H1 (cell line): ENCODE results near the gene SNAI1. TPM values are rescaled to one million over a fixed set of nuclear protein-coding genes. Genes with fewer than 3 reads are reported as not detected.

ENCODE experiments used
- CHD7 ChIP-seq: fragments of 300-600 bp; sonication (generic); IDR thresholded peaks from 2 replicates; pipeline ENCODE4 v1.7.1; 2012; ENCODE audit warnings: low read length, moderate library complexity, mild to moderate bottlenecking, inconsistent platforms; ENCODE audit not compliant: insufficient replicate concordance
- EZH2 ChIP-seq: fragments of 200-600 bp; sonication (generic); IDR thresholded peaks from 2 replicates; pipeline ENCODE4 v1.7.1; 2012; ENCODE audit warnings: low read depth, mild to moderate bottlenecking, moderate library complexity, low read length, inconsistent platforms; ENCODE audit not compliant: severe bottlenecking
- GTF2F1 ChIP-seq: IDR thresholded peaks from 2 replicates; pipeline ENCODE4 v1.6.1; 2012; ENCODE audit warnings: low read depth, low read length, improper control_type of control experiment, borderline replicate concordance
- KDM1A ChIP-seq: fragments of 200-600, 300-600 bp; sonication (generic); IDR thresholded peaks from 2 replicates; pipeline ENCODE4 v1.7.1; 2016; ENCODE audit warnings: mild to moderate bottlenecking, low read length, borderline replicate concordance
- PHF8 ChIP-seq: fragments of 200-600 bp; sonication (generic); conservative IDR thresholded peaks from 2 replicates; pipeline ENCODE4 v1.7.1; 2012; ENCODE audit warnings: low read depth, mild to moderate bottlenecking, inconsistent platforms, low read length, moderate library complexity
- RXRA ChIP-seq: IDR thresholded peaks from 2 replicates; pipeline ENCODE4 v1.6.1; 2011; ENCODE audit warnings: low read depth, mild to moderate bottlenecking, low read length, moderate library complexity; ENCODE audit not compliant: insufficient read depth
- SP2 ChIP-seq: IDR thresholded peaks from 2 replicates; pipeline ENCODE4 v1.6.1; 2012; ENCODE audit warnings: mild to moderate bottlenecking, low read length, inconsistent platforms
- TAF1 ChIP-seq: IDR thresholded peaks from 2 replicates; pipeline ENCODE4 v1.6.1; 2011; ENCODE audit warnings: mild to moderate bottlenecking, low read depth, low read length
- TEAD4 ChIP-seq: IDR thresholded peaks from 2 replicates; pipeline ENCODE4 v1.6.1; 2012; ENCODE audit warnings: low read depth, low read length, inconsistent platforms, mixed read lengths
- USF2 ChIP-seq: IDR thresholded peaks from 2 replicates; pipeline ENCODE4 v1.6.1; 2011; ENCODE audit warnings: low read length, improper control_type of control experiment
- polyA plus RNA-seq, 7 experiments: library from polyadenylated mRNA; depleted of rRNA in 3 of 7; stranded (reverse) in 5 of 7; unstranded in 2 of 7; fragments of >200 nt in 5 of 7; fragments of 200-250 nt in 2 of 7; gene quantifications; 1 replicate in 5 of 7; 2 replicates in 1 of 7; 4 replicates in 1 of 7; pipeline versions ENCODE4 v1.2.1 to v1.2.3, GENCODE V29; 2011 to 2013; ENCODE audit warnings: missing spikeins in 2 of 7, mixed read lengths in 2 of 7
- total RNA-seq: library from RNA; stranded (reverse); fragmentation: NEBNext Ultra II Directional; extraction: Animal tissue kit (Norgen Biotek cat#: 25700); gene quantifications from 2 replicates; pipeline ENCODE4 v1.2.1, GENCODE V29; 2021

Gene SNAI1
- total and polyA plus RNA-seq, 2 of the 8 experiments (the other 6 are each of a cell fraction or from before 2014, with no cell fraction given), result 6.5 to 8.0 TPM

GRCh38 chr20:49951151-49951550 lies 31.6 kb upstream of the SNAI1 start (continued):
- TF ChIP-seq CHD7 (no peak), GTF2F1 (no peak), TEAD4 (no peak), RXRA (no peak), SP2 (no peak), EZH2 (no peak), PHF8 (no peak), TAF1 (no peak), KDM1A (no peak), USF2 (no peak)
- TF ChIP-seq, all 59 proteins: peak for 0
